ENCODE results near the gene ZNF750. TPM values are rescaled to one million over a fixed set of nuclear protein-coding genes. Genes with fewer than 3 reads are reported as not detected.

The ZNF750 gene
- total and polyA plus RNA-seq, 2 of the 13 experiments (the other 11 are each of a cell fraction or from before 2014, with no cell fraction given), result not detected

- TF ChIP-seq NFE2 (CRISPR knock-in tag; IDR thresholded peaks at IDR 0.05) (no peak), CBFB (CRISPR knock-in tag; IDR thresholded peaks at IDR 0.05) (0 out of 2 replicates have a peak, but pooled peaks have one; percentile 21), SNRNP70 (IDR thresholded peaks at IDR 0.05; ENCODE audit: low read depth, low read length) (no peak), TARDBP (CRISPR knock-in tag; IDR thresholded peaks at IDR 0.05) (no peak), KDM5B (CRISPR knock-in tag; IDR thresholded peaks at IDR 0.05; ENCODE audit: borderline replicate concordance) (peak; percentile 51; the same call in 1 of the 2 replicates), ELK4 (CRISPR knock-in tag; IDR thresholded peaks at IDR 0.05; ENCODE audit: borderline replicate concordance) (no peak), SETDB1 (CRISPR knock-in tag; IDR thresholded peaks at IDR 0.05; ENCODE audit: borderline replicate concordance) (no peak), GATAD1 (CRISPR knock-in tag; IDR thresholded peaks at IDR 0.05) (peak; percentile 55; the same call in 1 of the 2 replicates), ZNF780A (CRISPR knock-in tag; IDR thresholded peaks at IDR 0.05) (no peak), ZNF569 (CRISPR knock-in tag; IDR thresholded peaks at IDR 0.05; ENCODE audit: borderline replicate concordance) (no peak), ZMYM3 (CRISPR knock-in tag; IDR thresholded peaks at IDR 0.05) (no peak), NFIB (CRISPR knock-in tag; IDR thresholded peaks at IDR 0.05; ENCODE audit: borderline replicate concordance) (no peak), HNF1B (CRISPR knock-in tag; IDR thresholded peaks at IDR 0.05) (peak; percentile 27; the same call in 1 of the 2 replicates), ZNF672 (CRISPR knock-in tag; IDR thresholded peaks at IDR 0.05) (no peak), ZNF430 (CRISPR knock-in tag; IDR thresholded peaks at IDR 0.05) (no peak), ZNF597 (CRISPR knock-in tag; IDR thresholded peaks at IDR 0.05) (no peak), ZNF883 (CRISPR knock-in tag; IDR thresholded peaks at IDR 0.05; ENCODE audit: not compliant biosample characterization) (peak; percentile 83), ZNF552 (CRISPR knock-in tag; IDR thresholded peaks at IDR 0.05; ENCODE audit: borderline replicate concordance) (no peak), CHD2 (IDR thresholded peaks at IDR 0.05; ENCODE audit: low read depth, low read length) (no peak), ZNF432 (CRISPR knock-in tag; IDR thresholded peaks at IDR 0.05; ENCODE audit: borderline replicate concordance) (no peak), ELF3 (CRISPR knock-in tag; IDR thresholded peaks at IDR 0.05) (peak; percentile 47), ZNF557 (CRISPR knock-in tag; IDR thresholded peaks at IDR 0.05) (no peak), BHLHE40 (IDR thresholded peaks at IDR 0.05; ENCODE audit: low read length) (peak; percentile 40; the same call in 1 of the 2 replicates), CEBPB (IDR thresholded peaks at IDR 0.05; ENCODE audit: borderline replicate concordance, low read depth, low read length) (no peak), PITX1 (CRISPR knock-in tag; IDR thresholded peaks at IDR 0.05) (0 out of 2 replicates have a peak, but pooled peaks have one; percentile 48)
- TF ChIP-seq, protein P1, sequence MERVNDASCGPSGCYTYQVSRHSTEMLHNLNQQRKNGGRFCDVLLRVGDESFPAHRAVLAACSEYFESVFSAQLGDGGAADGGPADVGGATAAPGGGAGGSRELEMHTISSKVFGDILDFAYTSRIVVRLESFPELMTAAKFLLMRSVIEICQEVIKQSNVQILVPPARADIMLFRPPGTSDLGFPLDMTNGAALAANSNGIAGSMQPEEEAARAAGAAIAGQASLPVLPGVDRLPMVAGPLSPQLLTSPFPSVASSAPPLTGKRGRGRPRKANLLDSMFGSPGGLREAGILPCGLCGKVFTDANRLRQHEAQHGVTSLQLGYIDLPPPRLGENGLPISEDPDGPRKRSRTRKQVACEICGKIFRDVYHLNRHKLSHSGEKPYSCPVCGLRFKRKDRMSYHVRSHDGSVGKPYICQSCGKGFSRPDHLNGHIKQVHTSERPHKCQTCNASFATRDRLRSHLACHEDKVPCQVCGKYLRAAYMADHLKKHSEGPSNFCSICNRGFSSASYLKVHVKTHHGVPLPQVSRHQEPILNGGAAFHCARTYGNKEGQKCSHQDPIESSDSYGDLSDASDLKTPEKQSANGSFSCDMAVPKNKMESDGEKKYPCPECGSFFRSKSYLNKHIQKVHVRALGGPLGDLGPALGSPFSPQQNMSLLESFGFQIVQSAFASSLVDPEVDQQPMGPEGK (CRISPR knock-in tag; IDR thresholded peaks at IDR 0.05), result peak; percentile 30; the same call in 1 of the 2 replicates
- TF ChIP-seq, protein P2, sequence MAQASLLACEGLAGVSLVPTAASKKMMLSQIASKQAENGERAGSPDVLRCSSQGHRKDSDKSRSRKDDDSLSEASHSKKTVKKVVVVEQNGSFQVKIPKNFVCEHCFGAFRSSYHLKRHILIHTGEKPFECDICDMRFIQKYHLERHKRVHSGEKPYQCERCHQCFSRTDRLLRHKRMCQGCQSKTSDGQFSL (CRISPR knock-in tag; IDR thresholded peaks at IDR 0.05), result no peak
Measured at GRCh38 chr17:82781894-82782274, 57.9 kb downstream of the ZNF750 start (continued).
